HepG2 (cell line): ENCODE results near the gene REEP2. TPM values are rescaled to one million over a fixed set of nuclear protein-coding genes. Genes with fewer than 3 reads are reported as not detected.

Source experiments
- CCAR2 ChIP-seq: fragments of 200-400 bp; formaldehyde crosslinking; optimal IDR thresholded peaks from 2 replicates; pipeline ENCODE3; 2018; ENCODE audit warnings: low read depth, mild to moderate bottlenecking, low read length, moderate library complexity
- CREB1 ChIP-seq, 2 experiments: fragments of 450-650 bp in 1 of 2; IDR thresholded peaks; 2 replicates each; pipeline ENCODE4 v1.6.1; 2016 to 2017; ENCODE audit warnings: control low read depth in 1 of 2, mild to moderate bottlenecking in 1 of 2, missing compliant biosample characterization in 1 of 2, missing genetic modification characterization in 1 of 2
- HHEX ChIP-seq: IDR thresholded peaks from 2 replicates; pipeline ENCODE4 v1.6.1; 2016; ENCODE audit warnings: control low read depth
- HNRNPH1 ChIP-seq: fragments of 200-400 bp; formaldehyde crosslinking; optimal IDR thresholded peaks from 2 replicates; pipeline ENCODE3; 2017; ENCODE audit warnings: mild to moderate bottlenecking, low read depth, low read length
- KDM2A ChIP-seq: sonication (generic); formaldehyde crosslinking; IDR thresholded peaks from 2 replicates; pipeline ENCODE4 v1.4.0; 2020; ENCODE audit warnings: low read depth, missing genetic modification reagents, borderline replicate concordance
- KDM5B ChIP-seq: sonication (generic); formaldehyde crosslinking; IDR thresholded peaks from 2 replicates; pipeline ENCODE4 v1.4.0; 2020; ENCODE audit warnings: missing genetic modification reagents, mild to moderate bottlenecking, borderline replicate concordance
- MBD4 ChIP-seq: IDR thresholded peaks from 2 replicates; pipeline ENCODE4 v1.6.1; 2012; ENCODE audit warnings: low read length, inconsistent platforms, borderline replicate concordance
- MEF2D ChIP-seq: sonication (generic); formaldehyde crosslinking; IDR thresholded peaks from 2 replicates; pipeline ENCODE4 v1.5.1; 2020; ENCODE audit warnings: mild to moderate bottlenecking, missing genetic modification reagents
- NFIB ChIP-seq: sonication (generic); formaldehyde crosslinking; IDR thresholded peaks from 2 replicates; pipeline ENCODE4 v1.9.0; 2021; ENCODE audit warnings: missing genetic modification reagents, mild to moderate bottlenecking, borderline replicate concordance
- SIN3B ChIP-seq: fragments of 150-350 bp; IDR thresholded peaks from 2 replicates; pipeline ENCODE4 v1.6.1; 2014; ENCODE audit warnings: low read length
- STAG1 ChIP-seq: sonication (generic); formaldehyde crosslinking; IDR thresholded peaks from 2 replicates; pipeline ENCODE4 v1.4.0; 2020; ENCODE audit warnings: missing genetic modification reagents
- TEAD3 ChIP-seq: optimal IDR thresholded peaks from 2 replicates; pipeline ENCODE3; 2016; ENCODE audit warnings: borderline replicate concordance
- TP53 ChIP-seq: sonication (generic); formaldehyde crosslinking; conservative IDR thresholded peaks from 2 replicates; pipeline ENCODE4 v1.4.0; 2020; ENCODE audit warnings: missing genetic modification reagents
- ZBTB21 ChIP-seq: sonication (generic); formaldehyde crosslinking; IDR thresholded peaks from 2 replicates; pipeline ENCODE4 v1.4.0; 2020; ENCODE audit warnings: missing genetic modification reagents
- ZC3H4 ChIP-seq: sonication (generic); formaldehyde crosslinking; IDR thresholded peaks from 2 replicates; pipeline ENCODE4 v1.4.0; 2020; ENCODE audit warnings: missing genetic modification reagents, borderline replicate concordance
- ZFP36 ChIP-seq: fragments of 150-350 bp; IDR thresholded peaks from 2 replicates; pipeline ENCODE4 v1.6.1; 2018; ENCODE audit warnings: borderline replicate concordance, low read length, low read depth; ENCODE audit not compliant: partially characterized antibody
- ZMYM3 ChIP-seq: sonication (generic); formaldehyde crosslinking; IDR thresholded peaks from 2 replicates; pipeline ENCODE4 v1.5.1; 2020; ENCODE audit warnings: mild to moderate bottlenecking, missing genetic modification reagents
- ZNF24 ChIP-seq: fragments of 450-650 bp; IDR thresholded peaks from 2 replicates; pipeline ENCODE4 v1.6.1; 2017; ENCODE audit warnings: antibody characterized with exemption, mild to moderate bottlenecking
- ZNF598 ChIP-seq: sonication (generic); formaldehyde crosslinking; IDR thresholded peaks from 2 replicates; pipeline ENCODE4 v1.5.1; 2020; ENCODE audit warnings: mild to moderate bottlenecking, missing genetic modification reagents, borderline replicate concordance
- ZNF773 ChIP-seq: sonication (generic); formaldehyde crosslinking; IDR thresholded peaks from 2 replicates; pipeline ENCODE4 v1.4.0; 2020; ENCODE audit warnings: missing genetic modification reagents, borderline replicate concordance
- polyA plus RNA-seq, 8 experiments: library from polyadenylated mRNA; depleted of rRNA in 3 of 8; stranded (reverse) in 7 of 8; unstranded in 1 of 8; fragments of >200 nt; fragmentation: Illumina TruSeq in 4 of 8; extraction: Trizol in 4 of 8; gene quantifications; 2 replicates each; pipeline versions ENCODE4 v1.2.1 to v1.2.3, GENCODE V29; 2011 to 2016; ENCODE audit warnings: low read depth in 4 of 8, missing spikeins in 1 of 8, mixed read lengths in 1 of 8; ENCODE audit not compliant: insufficient read depth in 1 of 8
- total RNA-seq, 5 experiments: library from RNA; depleted of rRNA; stranded (reverse); fragments of >200 nt; fragmentation: Illumina TruSeq; extraction: Trizol; gene quantifications; 2 replicates each; pipeline ENCODE4 v1.2.3, GENCODE V29; 2016; ENCODE audit warnings: low read depth in 1 of 5
- TF ChIP-seq, protein P1 (sequence below): sonication (generic); formaldehyde crosslinking; IDR thresholded peaks from 2 replicates; pipeline ENCODE4 v1.4.0; 2020; ENCODE audit warnings: mild to moderate bottlenecking, missing genetic modification reagents
- TF ChIP-seq, protein P2 (sequence below): sonication (generic); formaldehyde crosslinking; IDR thresholded peaks from 2 replicates; pipeline ENCODE4 v1.9.0; 2021; ENCODE audit warnings: missing genetic modification reagents, mild to moderate bottlenecking, borderline replicate concordance
- TF ChIP-seq, protein P3 (sequence below): sonication (generic); formaldehyde crosslinking; IDR thresholded peaks from 2 replicates; pipeline ENCODE4 v1.4.0; 2020; ENCODE audit warnings: low read depth, mild to moderate bottlenecking, missing genetic modification reagents
- TF ChIP-seq, protein P4 (sequence below): IDR thresholded peaks from 2 replicates; pipeline ENCODE4 v1.6.1; 2016; ENCODE audit warnings: mild to moderate bottlenecking, missing biosample characterization, missing genetic modification reagents

Gene REEP2
- total and polyA plus RNA-seq, 2 of the 13 experiments (the other 11 are each of a cell fraction or from before 2014, with no cell fraction given) = 5.3 to 7.8 TPM

DNA sequence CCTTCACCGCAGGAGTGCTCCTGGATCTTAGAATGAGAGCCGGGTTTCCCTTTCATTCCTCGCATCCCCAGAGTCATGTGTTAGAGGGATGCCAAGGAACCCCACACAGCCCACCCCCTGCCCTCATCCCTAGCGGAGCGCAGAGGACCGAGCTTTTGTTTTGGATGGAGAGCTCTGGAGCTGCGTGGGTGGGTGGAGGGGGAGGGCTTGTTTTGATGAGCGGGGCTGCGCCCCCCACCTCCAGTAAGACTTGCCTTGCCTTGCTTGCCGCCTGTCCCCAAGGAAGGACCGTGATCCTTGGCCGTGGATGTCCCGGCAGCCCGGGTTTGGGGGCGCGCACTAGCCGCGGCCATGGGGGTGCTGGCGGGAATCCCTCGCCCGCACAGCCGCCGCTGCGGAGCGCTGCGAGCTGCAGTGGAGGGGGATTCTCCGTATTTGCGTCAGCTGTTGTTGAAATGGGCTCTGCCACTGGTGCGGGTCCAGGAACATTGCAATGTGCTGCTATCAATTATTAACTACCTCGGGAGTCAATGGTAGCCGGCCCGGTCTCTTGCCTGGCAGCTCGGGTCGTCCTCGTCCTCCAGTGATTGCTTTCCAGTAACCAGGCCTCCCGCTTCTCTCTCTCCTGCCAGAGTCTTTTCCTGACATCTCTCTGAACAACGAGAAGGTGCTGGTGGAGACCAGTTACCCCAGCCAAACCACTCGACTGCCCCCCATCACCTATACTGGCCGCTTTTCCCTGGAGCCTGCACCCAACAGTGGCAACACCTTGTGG lies 27.5 kb downstream of the REEP2 start (continued):
- TF ChIP-seq MEF2D (CRISPR knock-in tag) (no peak), MBD4 (no peak), HNRNPH1 (no peak), ZBTB21 (CRISPR knock-in tag) (no peak), TP53 (CRISPR knock-in tag) (no peak), ZNF773 (CRISPR knock-in tag) (no peak), ZNF598 (CRISPR knock-in tag) (no peak), KDM5B (CRISPR knock-in tag) (peak; percentile 68; the same call in 1 of the 2 replicates), CCAR2 (no peak), STAG1 (CRISPR knock-in tag) (no peak), TEAD3 (CRISPR knock-in tag) (peak; percentile 30), ZNF24 (no peak), NFIB (CRISPR knock-in tag) (no peak), HHEX (no peak), ZC3H4 (CRISPR knock-in tag) (no peak), ZMYM3 (CRISPR knock-in tag) (no peak), CREB1 (IDR thresholded peaks at IDR 0.05) (no peak), CREB1 (CRISPR knock-in tag; IDR thresholded peaks at IDR 0.05) (no peak), KDM2A (CRISPR knock-in tag) (no peak), SIN3B (no peak), ZFP36 (no peak)
- TF ChIP-seq, protein P1, sequence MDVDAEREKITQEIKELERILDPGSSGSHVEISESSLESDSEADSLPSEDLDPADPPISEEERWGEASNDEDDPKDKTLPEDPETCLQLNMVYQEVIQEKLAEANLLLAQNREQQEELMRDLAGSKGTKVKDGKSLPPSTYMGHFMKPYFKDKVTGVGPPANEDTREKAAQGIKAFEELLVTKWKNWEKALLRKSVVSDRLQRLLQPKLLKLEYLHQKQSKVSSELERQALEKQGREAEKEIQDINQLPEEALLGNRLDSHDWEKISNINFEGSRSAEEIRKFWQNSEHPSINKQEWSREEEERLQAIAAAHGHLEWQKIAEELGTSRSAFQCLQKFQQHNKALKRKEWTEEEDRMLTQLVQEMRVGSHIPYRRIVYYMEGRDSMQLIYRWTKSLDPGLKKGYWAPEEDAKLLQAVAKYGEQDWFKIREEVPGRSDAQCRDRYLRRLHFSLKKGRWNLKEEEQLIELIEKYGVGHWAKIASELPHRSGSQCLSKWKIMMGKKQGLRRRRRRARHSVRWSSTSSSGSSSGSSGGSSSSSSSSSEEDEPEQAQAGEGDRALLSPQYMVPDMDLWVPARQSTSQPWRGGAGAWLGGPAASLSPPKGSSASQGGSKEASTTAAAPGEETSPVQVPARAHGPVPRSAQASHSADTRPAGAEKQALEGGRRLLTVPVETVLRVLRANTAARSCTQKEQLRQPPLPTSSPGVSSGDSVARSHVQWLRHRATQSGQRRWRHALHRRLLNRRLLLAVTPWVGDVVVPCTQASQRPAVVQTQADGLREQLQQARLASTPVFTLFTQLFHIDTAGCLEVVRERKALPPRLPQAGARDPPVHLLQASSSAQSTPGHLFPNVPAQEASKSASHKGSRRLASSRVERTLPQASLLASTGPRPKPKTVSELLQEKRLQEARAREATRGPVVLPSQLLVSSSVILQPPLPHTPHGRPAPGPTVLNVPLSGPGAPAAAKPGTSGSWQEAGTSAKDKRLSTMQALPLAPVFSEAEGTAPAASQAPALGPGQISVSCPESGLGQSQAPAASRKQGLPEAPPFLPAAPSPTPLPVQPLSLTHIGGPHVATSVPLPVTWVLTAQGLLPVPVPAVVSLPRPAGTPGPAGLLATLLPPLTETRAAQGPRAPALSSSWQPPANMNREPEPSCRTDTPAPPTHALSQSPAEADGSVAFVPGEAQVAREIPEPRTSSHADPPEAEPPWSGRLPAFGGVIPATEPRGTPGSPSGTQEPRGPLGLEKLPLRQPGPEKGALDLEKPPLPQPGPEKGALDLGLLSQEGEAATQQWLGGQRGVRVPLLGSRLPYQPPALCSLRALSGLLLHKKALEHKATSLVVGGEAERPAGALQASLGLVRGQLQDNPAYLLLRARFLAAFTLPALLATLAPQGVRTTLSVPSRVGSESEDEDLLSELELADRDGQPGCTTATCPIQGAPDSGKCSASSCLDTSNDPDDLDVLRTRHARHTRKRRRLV (CRISPR knock-in tag) = no peak
- TF ChIP-seq, protein P2, sequence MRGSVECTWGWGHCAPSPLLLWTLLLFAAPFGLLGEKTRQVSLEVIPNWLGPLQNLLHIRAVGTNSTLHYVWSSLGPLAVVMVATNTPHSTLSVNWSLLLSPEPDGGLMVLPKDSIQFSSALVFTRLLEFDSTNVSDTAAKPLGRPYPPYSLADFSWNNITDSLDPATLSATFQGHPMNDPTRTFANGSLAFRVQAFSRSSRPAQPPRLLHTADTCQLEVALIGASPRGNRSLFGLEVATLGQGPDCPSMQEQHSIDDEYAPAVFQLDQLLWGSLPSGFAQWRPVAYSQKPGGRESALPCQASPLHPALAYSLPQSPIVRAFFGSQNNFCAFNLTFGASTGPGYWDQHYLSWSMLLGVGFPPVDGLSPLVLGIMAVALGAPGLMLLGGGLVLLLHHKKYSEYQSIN = no peak
- TF ChIP-seq, protein P3, sequence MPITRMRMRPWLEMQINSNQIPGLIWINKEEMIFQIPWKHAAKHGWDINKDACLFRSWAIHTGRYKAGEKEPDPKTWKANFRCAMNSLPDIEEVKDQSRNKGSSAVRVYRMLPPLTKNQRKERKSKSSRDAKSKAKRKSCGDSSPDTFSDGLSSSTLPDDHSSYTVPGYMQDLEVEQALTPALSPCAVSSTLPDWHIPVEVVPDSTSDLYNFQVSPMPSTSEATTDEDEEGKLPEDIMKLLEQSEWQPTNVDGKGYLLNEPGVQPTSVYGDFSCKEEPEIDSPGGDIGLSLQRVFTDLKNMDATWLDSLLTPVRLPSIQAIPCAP (CRISPR knock-in tag) = no peak
- TF ChIP-seq, protein P4, sequence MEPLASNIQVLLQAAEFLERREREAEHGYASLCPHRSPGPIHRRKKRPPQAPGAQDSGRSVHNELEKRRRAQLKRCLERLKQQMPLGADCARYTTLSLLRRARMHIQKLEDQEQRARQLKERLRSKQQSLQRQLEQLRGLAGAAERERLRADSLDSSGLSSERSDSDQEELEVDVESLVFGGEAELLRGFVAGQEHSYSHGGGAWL (CRISPR knock-in tag) = 0 out of 2 replicates have a peak, but pooled peaks have one; percentile 25
